Upper lobe of left lung (tissue), 6 donors: Measurements from ENCODE around the gene FCRL5. TPM values are rescaled to one million over a fixed set of nuclear protein-coding genes. Genes with fewer than 3 reads are reported as not detected.
A peak's percentile ranks its signal among the peaks of the same experiment; 100 is the strongest.

Source experiments
- ATAC-seq, 2 donors: fragments of 200-7000 bp; cut with Tn5 transposase; one replicate each; pipeline ENCODE4 v1.9.1; 2022; ENCODE audit warnings: mild to moderate bottlenecking in 2 of 2, moderate library complexity in 2 of 2; ENCODE audit not compliant: low FRiP score in 2 of 2
- DNase-seq, 2 donors: peaks; one replicate each; pipeline ENCODE4 v3.0.0-alpha.2; 2019 to 2020
- H3K27ac ChIP-seq, 4 donors: fragments of 200-600 bp; sonication (generic); one replicate each; pipeline ENCODE4 v1.5.1; 2016 to 2019
- H3K27me3 ChIP-seq, 4 donors: fragments of 200-600 bp; sonication (generic); one replicate each; pipeline ENCODE4 v1.5.1; 2017 to 2019
- H3K36me3 ChIP-seq, 4 donors: fragments of 200-600 bp; sonication (generic); one replicate each; pipeline ENCODE4 v1.5.1; 2016 to 2019
- H3K4me1 ChIP-seq, 4 donors: fragments of 200-600 bp; sonication (generic); one replicate each; pipeline ENCODE4 v1.5.1; 2018 to 2019
- H3K4me3 ChIP-seq, 4 donors: fragments of 200-600 bp; sonication (generic); one replicate each; pipeline ENCODE4 v1.5.1; 2017 to 2019; ENCODE audit warnings: mild to moderate bottlenecking in 2 of 4, moderate library complexity in 1 of 4
- H3K9me3 ChIP-seq, 4 donors: fragments of 200-600 bp; sonication (generic); one replicate each; pipeline ENCODE4 v1.5.1; 2018 to 2019
- EP300 ChIP-seq, 4 donors: sonication (generic); formaldehyde crosslinking; IDR thresholded peaks; one replicate each; pipeline ENCODE4 v1.5.1; 2017; ENCODE audit warnings: antibody characterized with exemption in 4 of 4, control low read depth in 2 of 4
- POLR2A ChIP-seq, 4 donors: fragments of 450-650 bp; IDR thresholded peaks; one replicate each; pipeline ENCODE4 v1.5.1; 2016 to 2017; ENCODE audit warnings: antibody characterized with exemption in 4 of 4, mild to moderate bottlenecking in 2 of 4
- POLR2AphosphoS5 ChIP-seq, 2 donors: sonication (generic); formaldehyde crosslinking; IDR thresholded peaks; one replicate each; pipeline ENCODE4 v1.5.1; 2017; ENCODE audit warnings: antibody characterized with exemption in 2 of 2
- WGBS, 2 donors: methylation state at CpG; one replicate each; pipeline ENCODE4 v1.1.5; 2017 to 2018; 5-methylcytosine and 5-hydroxymethylcytosine counted together
- total RNA-seq, 6 donors: library from RNA; depleted of rRNA in 4 of 6; stranded (reverse); fragments of >200 nt in 4 of 6; gene quantifications; one replicate each; pipeline versions ENCODE4 v1.1.0 to v1.2.1, GENCODE V29; 2016 to 2021
- TF ChIP-seq, protein P1 (sequence below), 6 experiments: fragments of 450-650 bp in 4 of 6; fragments of 200-600 bp in 2 of 6; sonication (generic) in 2 of 6; IDR thresholded peaks; one replicate each; pipeline ENCODE4 v1.5.1; 2016 to 2019; ENCODE audit warnings: antibody characterized with exemption in 6 of 6
- donor health status: DM: no; HTN: no; CAD: no; lungs with moderate emphysema.
- donor health status: DM: no; HTN: yes; CAD: no; lungs with severe emphysema.

Gene FCRL5
- total RNA-seq, 6 donors from 2014 or later: 0.22 to 9.8 (median 2.1) TPM

DNA sequence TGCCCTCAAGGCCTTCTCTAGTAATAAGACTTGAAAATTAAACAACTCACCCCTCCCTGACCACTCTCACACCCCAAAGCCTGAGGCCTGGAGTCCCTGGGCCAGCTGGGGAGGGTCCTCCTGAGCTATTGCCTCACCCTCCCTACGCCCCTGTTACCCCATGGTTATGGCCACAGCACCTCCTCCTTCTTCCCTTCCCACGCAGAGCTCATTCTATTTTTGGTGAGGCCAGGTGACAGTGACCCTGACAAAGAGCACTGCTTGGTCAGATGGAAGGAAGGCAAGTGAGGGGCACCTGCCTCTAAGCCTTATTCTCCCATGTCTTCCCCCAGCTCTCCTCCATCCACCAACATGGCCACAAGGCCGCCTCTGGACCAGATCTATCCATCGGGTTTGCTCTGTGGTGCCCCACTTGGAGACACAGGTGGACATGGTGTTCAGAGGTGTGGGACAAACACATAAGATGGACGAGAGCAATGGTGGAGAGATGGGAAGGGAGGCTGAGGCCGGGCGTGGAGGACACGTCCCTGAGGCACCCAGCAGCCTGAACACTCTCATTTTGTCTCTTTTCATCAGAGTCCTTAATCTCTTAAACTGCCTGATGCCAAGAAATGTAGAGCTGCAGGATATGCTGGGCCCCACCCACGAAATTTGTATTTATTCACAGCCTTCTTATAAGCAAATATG is 42.6 kb downstream of the FCRL5 start:
- TF ChIP-seq POLR2AphosphoS5 (IDR thresholded peaks at IDR 0.05) (no peak), EP300 (IDR thresholded peaks at IDR 0.05) (no peak), POLR2A (IDR thresholded peaks at IDR 0.05) (no peak)
- TF ChIP-seq, protein P1, sequence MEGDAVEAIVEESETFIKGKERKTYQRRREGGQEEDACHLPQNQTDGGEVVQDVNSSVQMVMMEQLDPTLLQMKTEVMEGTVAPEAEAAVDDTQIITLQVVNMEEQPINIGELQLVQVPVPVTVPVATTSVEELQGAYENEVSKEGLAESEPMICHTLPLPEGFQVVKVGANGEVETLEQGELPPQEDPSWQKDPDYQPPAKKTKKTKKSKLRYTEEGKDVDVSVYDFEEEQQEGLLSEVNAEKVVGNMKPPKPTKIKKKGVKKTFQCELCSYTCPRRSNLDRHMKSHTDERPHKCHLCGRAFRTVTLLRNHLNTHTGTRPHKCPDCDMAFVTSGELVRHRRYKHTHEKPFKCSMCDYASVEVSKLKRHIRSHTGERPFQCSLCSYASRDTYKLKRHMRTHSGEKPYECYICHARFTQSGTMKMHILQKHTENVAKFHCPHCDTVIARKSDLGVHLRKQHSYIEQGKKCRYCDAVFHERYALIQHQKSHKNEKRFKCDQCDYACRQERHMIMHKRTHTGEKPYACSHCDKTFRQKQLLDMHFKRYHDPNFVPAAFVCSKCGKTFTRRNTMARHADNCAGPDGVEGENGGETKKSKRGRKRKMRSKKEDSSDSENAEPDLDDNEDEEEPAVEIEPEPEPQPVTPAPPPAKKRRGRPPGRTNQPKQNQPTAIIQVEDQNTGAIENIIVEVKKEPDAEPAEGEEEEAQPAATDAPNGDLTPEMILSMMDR (IDR thresholded peaks at IDR 0.05): no peak
- WGBS, 2 donors: 85 to 90% methylated on average over 9 of the region's 9 CpGs
- Histone ChIP-seq H3K9me3 (no peaks in the 10 kb centered on the region), H3K27me3 (no peaks in the 10 kb centered on the region), H3K27ac (no peak overlapping the region), H3K4me3 (no peak overlapping the region), H3K4me1 (no peaks in the 10 kb centered on the region), H3K36me3 (no peaks in the 10 kb centered on the region)
- DNase-seq (no peak), ATAC-seq (no peak)

DNA sequence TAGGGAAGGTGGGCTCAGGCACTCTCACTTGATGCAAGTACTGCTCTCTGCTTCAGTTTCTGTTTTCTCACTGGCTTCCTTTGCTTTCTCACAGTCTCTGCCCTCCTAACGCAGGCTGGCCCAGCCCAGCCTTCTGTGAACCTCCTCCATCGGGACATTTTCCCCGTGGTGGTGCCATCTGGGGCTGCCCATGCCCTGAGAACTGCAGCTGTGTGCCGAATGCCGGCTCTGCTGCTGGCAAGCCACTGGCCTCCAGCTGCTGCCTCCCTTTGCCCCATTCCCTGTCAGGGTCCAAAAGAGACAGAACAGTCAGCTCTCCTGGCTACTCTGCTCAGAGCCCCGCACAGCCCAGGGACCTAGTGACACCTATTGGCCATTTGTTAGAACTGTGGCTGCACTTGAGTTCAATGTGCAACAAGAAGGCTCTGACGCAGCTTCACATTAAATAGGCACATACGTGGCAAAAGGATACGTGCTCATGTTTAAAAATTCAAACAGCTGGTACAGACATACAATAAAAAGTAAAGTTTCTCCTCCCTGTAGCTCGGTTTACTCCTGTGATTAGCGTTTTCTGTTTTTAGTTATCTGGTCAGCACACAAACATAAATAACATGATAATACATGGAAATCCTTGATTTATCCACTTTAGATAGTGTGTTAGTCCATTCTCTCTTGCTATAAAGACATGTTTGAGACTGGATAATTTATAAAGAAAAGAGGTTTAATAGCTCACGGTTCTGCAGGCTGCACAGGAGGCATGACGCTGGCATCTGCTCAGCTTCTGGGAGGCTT is 46.6 kb downstream of the FCRL5 start:
- no peak for TF ChIP-seq POLR2A (IDR thresholded peaks at IDR 0.05)
- TF ChIP-seq, protein P1 (IDR thresholded peaks at IDR 0.05): peak; percentile 37 to 64 (median 62)
- H3K4me3 ChIP-seq: no peak overlapping the region
- DNase-seq: peak; percentile 45 to 50
- no peaks in the 10 kb centered on the region for H3K4me1 ChIP-seq
- ATAC-seq: peak; percentile 77 to 88
- no peak overlapping the region for H3K27ac ChIP-seq
- H3K27me3 ChIP-seq: no peaks in the 10 kb centered on the region
- H3K9me3 ChIP-seq: no peaks in the 10 kb centered on the region
- WGBS, 2 donors: 39 to 46% methylated on average over 13 of the region's 13 CpGs
- H3K36me3 ChIP-seq: no peaks in the 10 kb centered on the region

DNA sequence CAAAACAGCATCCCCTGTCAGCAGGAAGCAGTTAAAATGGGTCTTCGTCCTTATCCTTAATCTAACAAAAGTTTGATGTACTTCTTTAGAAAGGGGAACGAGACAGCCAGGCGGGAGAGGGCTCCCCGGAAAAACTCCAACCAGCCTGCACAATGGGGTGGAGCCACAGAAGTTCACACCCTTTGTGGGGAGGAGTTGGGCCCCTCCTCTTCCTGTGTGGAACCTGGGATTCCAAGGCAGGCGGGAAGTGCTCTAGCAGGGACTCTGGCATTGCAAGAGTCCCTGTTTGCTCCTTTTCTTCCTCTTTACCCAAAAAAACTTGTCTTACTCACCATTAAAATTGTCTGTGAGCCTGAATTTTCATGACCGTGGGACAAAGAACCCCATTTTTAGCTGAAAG is 47.7 kb downstream of the FCRL5 start:
- DNase-seq: no peak
- no peaks in the 10 kb centered on the region for H3K4me1 ChIP-seq
- H3K36me3 ChIP-seq: no peaks in the 10 kb centered on the region
- WGBS, 2 donors: 65 to 78% methylated on average over 6 of the region's 6 CpGs
- H3K4me3 ChIP-seq: no peak overlapping the region
- peak in 1 of 2 donors; percentile 60 for ATAC-seq
- H3K9me3 ChIP-seq: no peaks in the 10 kb centered on the region
- TF ChIP-seq EP300 (IDR thresholded peaks at IDR 0.05) (no peak), POLR2AphosphoS5 (IDR thresholded peaks at IDR 0.05) (no peak)
- TF ChIP-seq, protein P1 (IDR thresholded peaks at IDR 0.05): no peak
- no peaks in the 10 kb centered on the region for H3K27me3 ChIP-seq
- H3K27ac ChIP-seq: no peak overlapping the region

DNA sequence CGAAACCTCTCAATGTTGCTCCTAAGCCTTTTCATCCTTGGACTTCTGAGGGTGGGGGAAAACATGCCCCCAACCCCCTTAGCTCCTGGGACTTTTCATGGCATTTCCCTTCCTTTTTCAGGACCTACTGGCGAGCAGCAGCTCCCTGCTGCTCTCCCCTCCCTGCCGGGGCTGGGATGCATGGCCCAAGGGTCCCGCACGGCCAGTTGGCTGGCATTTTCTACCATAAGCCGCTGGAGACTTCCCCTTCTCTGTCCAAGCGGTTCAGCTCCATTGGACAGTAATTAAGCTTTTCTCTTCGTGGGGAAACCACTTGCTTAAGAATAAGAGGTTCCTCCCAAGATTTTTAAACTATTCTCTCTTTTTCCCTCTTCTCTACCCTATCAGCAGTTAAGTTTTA is 52.8 kb downstream of the FCRL5 start:
- DNase-seq (no peak), ATAC-seq (no peak)
- WGBS, 2 donors: 86 to 88% methylated on average over 8 of the region's 8 CpGs
- no peaks in the 10 kb centered on the region for H3K27me3 ChIP-seq
- no peaks in the 10 kb centered on the region for H3K9me3 ChIP-seq
- H3K27ac ChIP-seq: no peak overlapping the region
- H3K4me1 ChIP-seq: no peaks in the 10 kb centered on the region
- H3K4me3 ChIP-seq: no peak overlapping the region
- no peaks in the 10 kb centered on the region for H3K36me3 ChIP-seq
- TF ChIP-seq POLR2AphosphoS5 (IDR thresholded peaks at IDR 0.05) (no peak), POLR2A (IDR thresholded peaks at IDR 0.05) (no peak), EP300 (IDR thresholded peaks at IDR 0.05) (no peak)
- TF ChIP-seq, protein P1 (IDR thresholded peaks at IDR 0.05): no peak
